HUES48 (cell line): ENCODE data around the gene SCGB1C1.

Source experiments
- H3K27ac ChIP-seq: one replicate; pipeline ENCODE4 v1.7.0; 2013; ENCODE audit warnings: low read depth, low read length, inconsistent platforms
- H3K27me3 ChIP-seq: 2 replicates; pipeline ENCODE4 v1.6.1; 2013; ENCODE audit warnings: mild to moderate bottlenecking, low read length; ENCODE audit not compliant: control insufficient read depth, insufficient read depth
- H3K36me3 ChIP-seq: 2 replicates; pipeline ENCODE4 v1.6.1; 2013; ENCODE audit warnings: low read length; ENCODE audit not compliant: control insufficient read depth, insufficient read depth
- H3K4me1 ChIP-seq: 2 replicates; pipeline ENCODE4 v1.6.1; 2013; ENCODE audit warnings: mild to moderate bottlenecking, low read length; ENCODE audit not compliant: control insufficient read depth, insufficient read depth
- H3K4me3 ChIP-seq: 2 replicates; pipeline ENCODE4 v1.5.1; 2013; ENCODE audit warnings: mild to moderate bottlenecking, low read depth, low read length
- H3K9ac ChIP-seq: 2 replicates; pipeline ENCODE4 v1.6.1; 2013; ENCODE audit warnings: mild to moderate bottlenecking, low read depth, low read length, moderate library complexity
- H3K9me3 ChIP-seq: 2 replicates; pipeline ENCODE4 v1.6.1; 2013; ENCODE audit warnings: low read length; ENCODE audit not compliant: control insufficient read depth, insufficient read depth

SCGB1C1 gene

GRCh38 chr11:206526-207207 lies 13.8 kb downstream of the SCGB1C1 start:
- Histone ChIP-seq H3K9me3 (no peaks in the 10 kb centered on the region), H3K4me3 (peak overlapping the region; percentile 84), H3K4me1 (peaks cover 7% of the 10 kb centered on the region; the same call in 1 of the 2 replicates), H3K27ac (peak overlapping the region; percentile 48), H3K9ac (peak overlapping the region; percentile 81), H3K36me3 (peaks cover 41% of the 10 kb centered on the region), H3K27me3 (no peaks in the 10 kb centered on the region)

GRCh38 chr11:207208-207862 lies 14.5 kb downstream of the SCGB1C1 start, which contains the start of the genes BET1L and RIC8A:
BET1L (minus strand) TSS chr11:207399; CDS start chr11:207321, 78 bp downstream.
RIC8A (plus strand) TSS chr11:207708; CDS start chr11:208855, 1,147 bp downstream.
- Histone ChIP-seq H3K27me3 (no peaks in the 10 kb centered on the region), H3K9me3 (no peaks in the 10 kb centered on the region), H3K4me1 (peaks cover 7% of the 10 kb centered on the region; the same call in 1 of the 2 replicates), H3K27ac (peak within 1 kb of the TSS; percentile 98), H3K9ac (peak within 1 kb of the TSS; percentile 81), H3K4me3 (peak within 1 kb of the TSS; percentile 84), H3K36me3 (peaks cover 48% of the 10 kb centered on the region)

- peak overlapping the region; percentile 98 for H3K27ac ChIP-seq
- H3K4me3 ChIP-seq = peak overlapping the region; percentile 84
- peak overlapping the region; percentile 74 for H3K9ac ChIP-seq
- no peaks in the 10 kb centered on the region for H3K27me3 ChIP-seq
- no peaks in the 10 kb centered on the region for H3K9me3 ChIP-seq
- peaks cover 7% of the 10 kb centered on the region; the same call in 1 of the 2 replicates for H3K4me1 ChIP-seq
- peaks cover 53% of the 10 kb centered on the region for H3K36me3 ChIP-seq
Measured at GRCh38 chr11:207863-208180, 14.9 kb downstream of the SCGB1C1 start.

GRCh38 chr11:208181-208916 lies 15.5 kb downstream of the SCGB1C1 start:
- Histone ChIP-seq H3K9ac (peak overlapping the region; percentile 74), H3K4me1 (peaks cover 7% of the 10 kb centered on the region; the same call in 1 of the 2 replicates), H3K27ac (peak overlapping the region; percentile 98), H3K9me3 (no peaks in the 10 kb centered on the region), H3K27me3 (no peaks in the 10 kb centered on the region), H3K36me3 (peaks cover 58% of the 10 kb centered on the region), H3K4me3 (peak overlapping the region; percentile 84)

- Histone ChIP-seq H3K27ac (peak overlapping the region; percentile 98), H3K4me1 (peaks cover 7% of the 10 kb centered on the region; the same call in 1 of the 2 replicates), H3K36me3 (peaks cover 60% of the 10 kb centered on the region), H3K27me3 (no peaks in the 10 kb centered on the region), H3K9ac (0 out of 2 replicates have a peak overlapping the region, but pooled peaks have one; percentile 74), H3K4me3 (peak overlapping the region; percentile 84), H3K9me3 (no peaks in the 10 kb centered on the region)
Measured at GRCh38 chr11:208917-209260, 16.0 kb downstream of the SCGB1C1 start.

- peak overlapping the region; percentile 84 for H3K4me3 ChIP-seq
- H3K27me3 ChIP-seq = no peaks in the 10 kb centered on the region
- peaks cover 7% of the 10 kb centered on the region; the same call in 1 of the 2 replicates for H3K4me1 ChIP-seq
- H3K27ac ChIP-seq = peak overlapping the region; percentile 56
- H3K9me3 ChIP-seq = no peaks in the 10 kb centered on the region
- peaks cover 60% of the 10 kb centered on the region for H3K36me3 ChIP-seq
- H3K9ac ChIP-seq = peak overlapping the region; percentile 30
Measured at GRCh38 chr11:209275-210121, 16.6 kb downstream of the SCGB1C1 start.

GRCh38 chr11:210122-210802 lies 17.4 kb downstream of the SCGB1C1 start:
- Histone ChIP-seq H3K9ac (no peak overlapping the region; the same call in 1 of the 2 replicates), H3K4me1 (peaks cover 7% of the 10 kb centered on the region; the same call in 1 of the 2 replicates), H3K27ac (peak overlapping the region; percentile 56), H3K9me3 (no peaks in the 10 kb centered on the region), H3K27me3 (no peaks in the 10 kb centered on the region), H3K36me3 (peaks cover 58% of the 10 kb centered on the region), H3K4me3 (no peak overlapping the region)

- peaks cover 57% of the 10 kb centered on the region for H3K36me3 ChIP-seq
- peaks cover 7% of the 10 kb centered on the region; the same call in 1 of the 2 replicates for H3K4me1 ChIP-seq
- H3K9ac ChIP-seq = no peak overlapping the region
- H3K4me3 ChIP-seq = no peak overlapping the region
- no peaks in the 10 kb centered on the region for H3K27me3 ChIP-seq
- H3K27ac ChIP-seq = no peak overlapping the region
- no peaks in the 10 kb centered on the region for H3K9me3 ChIP-seq
Measured at GRCh38 chr11:210803-211180, 17.9 kb downstream of the SCGB1C1 start.

GRCh38 chr11:211295-211694 lies 18.4 kb downstream of the SCGB1C1 start:
- H3K4me3 ChIP-seq = no peak overlapping the region
- H3K27ac ChIP-seq = no peak overlapping the region
- no peaks in the 10 kb centered on the region for H3K27me3 ChIP-seq
- H3K9me3 ChIP-seq = no peaks in the 10 kb centered on the region
- H3K9ac ChIP-seq = no peak overlapping the region
- peaks cover 3% of the 10 kb centered on the region; the same call in 1 of the 2 replicates for H3K4me1 ChIP-seq
- peaks cover 61% of the 10 kb centered on the region for H3K36me3 ChIP-seq

GRCh38 chr11:211741-212140 lies 18.9 kb downstream of the SCGB1C1 start:
- H3K9me3 ChIP-seq = no peaks in the 10 kb centered on the region
- no peaks in the 10 kb centered on the region for H3K27me3 ChIP-seq
- no peaks in the 10 kb centered on the region for H3K4me1 ChIP-seq
- H3K9ac ChIP-seq = no peak overlapping the region
- H3K36me3 ChIP-seq = peaks cover 64% of the 10 kb centered on the region
- H3K27ac ChIP-seq = no peak overlapping the region
- no peak overlapping the region for H3K4me3 ChIP-seq
